ENCODE results near the gene ADGRG2.

GRCh38 chrX:18995221-18995620 is 127.0 kb downstream of the ADGRG2 start:
- TF ChIP-seq MYBL2 (CRISPR knock-in tag; IDR thresholded peaks at IDR 0.05) (no peak), CTCF (IDR thresholded peaks at IDR 0.05) (no peak), SP1 (CRISPR knock-in tag; conservative IDR thresholded peaks at IDR 0.05) (no peak), RELA (CRISPR knock-in tag; IDR thresholded peaks at IDR 0.05; ENCODE audit: borderline replicate concordance) (no peak), ZNF416 (CRISPR knock-in tag; IDR thresholded peaks at IDR 0.05) (no peak), ZNF263 (CRISPR knock-in tag; IDR thresholded peaks at IDR 0.05; ENCODE audit: low read depth) (no peak), IRF2 (CRISPR knock-in tag; IDR thresholded peaks at IDR 0.05; ENCODE audit: borderline replicate concordance, low read depth) (no peak), SMAD4 (CRISPR knock-in tag; IDR thresholded peaks at IDR 0.05) (no peak), NFYB (CRISPR knock-in tag; conservative IDR thresholded peaks at IDR 0.05; ENCODE audit: low read depth) (no peak)

Data from WTC11 (cell line).